HepG2 (cell line): ENCODE data around the gene LEAP2. TPM values are rescaled to one million over a fixed set of nuclear protein-coding genes. Genes with fewer than 3 reads are reported as not detected.

Source experiments
- EEA1 ChIP-seq: sonication (generic); formaldehyde crosslinking; IDR thresholded peaks from 2 replicates; pipeline ENCODE4 v1.5.1; 2020; ENCODE audit warnings: mild to moderate bottlenecking, missing genetic modification reagents, borderline replicate concordance
- FIP1L1 ChIP-seq: fragments of 200-400 bp; formaldehyde crosslinking; IDR thresholded peaks from 2 replicates; pipeline ENCODE4 v1.6.1; 2018; ENCODE audit warnings: low read depth, mild to moderate bottlenecking, low read length, moderate library complexity, borderline replicate concordance; ENCODE audit not compliant: insufficient read depth
- KLF6 ChIP-seq: IDR thresholded peaks from 2 replicates; pipeline ENCODE4 v1.8.0; 2016; ENCODE audit warnings: missing biosample characterization, missing genetic modification reagents
- MTF1 ChIP-seq: sonication (generic); formaldehyde crosslinking; IDR thresholded peaks from 2 replicates; pipeline ENCODE4 v1.5.0; 2020; ENCODE audit warnings: missing genetic modification reagents
- SRY ChIP-seq: sonication (generic); formaldehyde crosslinking; IDR thresholded peaks from 2 replicates; pipeline ENCODE4 v1.8.0; 2022; ENCODE audit warnings: mild to moderate bottlenecking, missing genetic modification reagents
- TCF7L2 ChIP-seq: IDR thresholded peaks from 2 replicates; pipeline ENCODE4 v1.6.1; 2011; ENCODE audit warnings: mild to moderate bottlenecking, low read depth, low read length, moderate library complexity
- TOE1 ChIP-seq: sonication (generic); formaldehyde crosslinking; IDR thresholded peaks from 2 replicates; pipeline ENCODE4 v1.4.0; 2020; ENCODE audit warnings: mild to moderate bottlenecking, missing genetic modification reagents
- TSC22D2 ChIP-seq: sonication (generic); formaldehyde crosslinking; IDR thresholded peaks from 2 replicates; pipeline ENCODE4 v1.5.1; 2020; ENCODE audit warnings: missing genetic modification reagents, mild to moderate bottlenecking, borderline replicate concordance
- ZBTB20 ChIP-seq: sonication (generic); formaldehyde crosslinking; IDR thresholded peaks from 2 replicates; pipeline ENCODE4 v1.8.1; 2023; ENCODE audit warnings: missing genetic modification reagents, low read depth, mild to moderate bottlenecking, borderline replicate concordance
- ZBTB39 ChIP-seq: sonication (generic); formaldehyde crosslinking; IDR thresholded peaks from 2 replicates; pipeline ENCODE4 v1.5.0; 2020; ENCODE audit warnings: missing genetic modification reagents
- ZFAT ChIP-seq: sonication (generic); formaldehyde crosslinking; conservative IDR thresholded peaks from 2 replicates; pipeline ENCODE4 v1.8.1; 2023; ENCODE audit warnings: missing genetic modification reagents, inconsistent platforms
- ZNF530 ChIP-seq: sonication (generic); formaldehyde crosslinking; IDR thresholded peaks from 2 replicates; pipeline ENCODE4 v1.5.0; 2020; ENCODE audit warnings: low read depth, mild to moderate bottlenecking, missing genetic modification reagents
- ZNF563 ChIP-seq: sonication (generic); formaldehyde crosslinking; IDR thresholded peaks from 2 replicates; pipeline ENCODE4 v1.8.0; 2022; ENCODE audit warnings: mild to moderate bottlenecking, moderate library complexity, missing genetic modification reagents
- ZNF569 ChIP-seq: sonication (generic); formaldehyde crosslinking; IDR thresholded peaks from 2 replicates; pipeline ENCODE4 v1.5.0; 2020; ENCODE audit warnings: mild to moderate bottlenecking, missing genetic modification reagents, moderate library complexity, borderline replicate concordance
- ZNF75D ChIP-seq: sonication (generic); formaldehyde crosslinking; IDR thresholded peaks from 2 replicates; pipeline ENCODE4 v1.8.1; 2023; ENCODE audit warnings: missing genetic modification reagents, mild to moderate bottlenecking, borderline replicate concordance
- ZNF841 ChIP-seq: sonication (generic); formaldehyde crosslinking; IDR thresholded peaks from 2 replicates; pipeline ENCODE4 v1.8.1; 2023; ENCODE audit warnings: missing genetic modification reagents, borderline replicate concordance
- polyA plus RNA-seq, 8 experiments: library from polyadenylated mRNA; depleted of rRNA in 3 of 8; stranded (reverse) in 7 of 8; unstranded in 1 of 8; fragments of >200 nt; fragmentation: Illumina TruSeq in 4 of 8; extraction: Trizol in 4 of 8; gene quantifications; 2 replicates each; pipeline versions ENCODE4 v1.2.1 to v1.2.3, GENCODE V29; 2011 to 2016; ENCODE audit warnings: low read depth in 4 of 8, missing spikeins in 1 of 8, mixed read lengths in 1 of 8; ENCODE audit not compliant: insufficient read depth in 1 of 8
- total RNA-seq, 5 experiments: library from RNA; depleted of rRNA; stranded (reverse); fragments of >200 nt; fragmentation: Illumina TruSeq; extraction: Trizol; gene quantifications; 2 replicates each; pipeline ENCODE4 v1.2.3, GENCODE V29; 2016; ENCODE audit warnings: low read depth in 1 of 5
- TF ChIP-seq, protein P1 (sequence below), 2 experiments: sonication (generic) in 1 of 2; formaldehyde crosslinking in 1 of 2; IDR thresholded peaks; 2 replicates each; pipeline versions ENCODE4 v1.5.1 to v1.6.1; 2011 to 2020; ENCODE audit warnings: borderline replicate concordance in 1 of 2, low read depth in 1 of 2, low read length in 1 of 2, mild to moderate bottlenecking in 1 of 2, missing genetic modification reagents in 1 of 2, moderate library complexity in 1 of 2
- TF ChIP-seq, protein P2 (sequence below): sonication (generic); formaldehyde crosslinking; IDR thresholded peaks from 2 replicates; pipeline ENCODE4 v1.5.0; 2020; ENCODE audit warnings: mild to moderate bottlenecking, missing genetic modification reagents

LEAP2 gene
- total and polyA plus RNA-seq, 2 of the 13 experiments (the other 11 are each of a cell fraction or from before 2014, with no cell fraction given), result 23.9 to 51.9 TPM

DNA sequence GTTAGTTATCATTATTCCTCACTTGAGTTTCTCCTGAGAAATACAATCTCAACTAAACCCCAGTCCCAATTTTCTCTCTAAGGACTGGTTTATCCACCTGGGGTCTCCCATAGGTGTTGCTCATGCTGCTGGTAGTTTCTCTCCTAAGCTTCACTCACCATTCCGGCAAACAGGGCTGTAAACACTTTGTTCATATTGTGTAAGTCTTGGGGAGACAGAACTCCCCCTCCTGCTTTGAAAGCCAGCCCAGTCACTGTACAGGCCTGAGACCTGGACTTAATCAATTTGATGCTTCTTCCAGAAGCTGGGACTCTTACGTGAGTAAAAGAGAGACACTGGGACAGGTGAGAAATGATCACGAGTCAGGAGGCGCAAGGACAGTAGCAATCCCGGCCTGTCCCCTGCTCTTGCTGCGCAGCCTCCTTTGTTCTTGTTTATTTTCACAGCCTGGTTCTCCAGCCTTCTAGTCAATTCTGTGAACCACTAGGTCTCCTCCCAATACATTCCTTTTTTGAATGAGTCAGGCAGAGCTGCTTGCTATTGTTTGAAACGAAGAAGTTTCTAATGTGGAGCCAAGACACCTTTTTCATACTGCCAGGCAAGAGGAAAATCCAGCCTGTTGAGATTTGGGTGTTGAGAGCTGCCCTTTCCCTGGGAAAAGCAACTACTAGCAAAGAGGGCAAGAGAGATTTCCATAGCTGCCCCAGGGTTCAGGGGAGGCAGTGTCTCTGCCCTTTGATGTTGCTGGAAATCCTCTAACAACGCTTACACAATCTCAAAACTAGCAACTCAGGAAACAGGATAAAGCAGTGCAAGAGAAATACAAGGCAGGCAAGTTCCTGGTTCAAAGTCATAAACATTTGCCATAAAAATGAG is 33.8 kb upstream of the LEAP2 start (continued):
- TF ChIP-seq, protein P1, sequence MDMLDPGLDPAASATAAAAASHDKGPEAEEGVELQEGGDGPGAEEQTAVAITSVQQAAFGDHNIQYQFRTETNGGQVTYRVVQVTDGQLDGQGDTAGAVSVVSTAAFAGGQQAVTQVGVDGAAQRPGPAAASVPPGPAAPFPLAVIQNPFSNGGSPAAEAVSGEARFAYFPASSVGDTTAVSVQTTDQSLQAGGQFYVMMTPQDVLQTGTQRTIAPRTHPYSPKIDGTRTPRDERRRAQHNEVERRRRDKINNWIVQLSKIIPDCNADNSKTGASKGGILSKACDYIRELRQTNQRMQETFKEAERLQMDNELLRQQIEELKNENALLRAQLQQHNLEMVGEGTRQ (IDR thresholded peaks at IDR 0.05; ENCODE audit: low read depth, low read length), result no peak
- TF ChIP-seq, protein P1 (CRISPR knock-in tag; IDR thresholded peaks at IDR 0.05; ENCODE audit: borderline replicate concordance), result no peak
- no peak for TF ChIP-seq EEA1
- no peak for TF ChIP-seq TSC22D2
- TF ChIP-seq ZBTB20 (CRISPR knock-in tag), result no peak
- TF ChIP-seq ZFAT, result no peak
- no peak for TF ChIP-seq TOE1 (CRISPR knock-in tag)
- no peak for TF ChIP-seq MTF1 (CRISPR knock-in tag)
- TF ChIP-seq ZNF841 (CRISPR knock-in tag), result no peak
- TF ChIP-seq ZNF569 (CRISPR knock-in tag), result no peak
- TF ChIP-seq ZNF530, result no peak
- no peak for TF ChIP-seq SRY
- no peak for TF ChIP-seq FIP1L1
- TF ChIP-seq ZNF563 (CRISPR knock-in tag), result no peak
- TF ChIP-seq ZNF75D (CRISPR knock-in tag), result no peak
- TF ChIP-seq ZBTB39 (CRISPR knock-in tag), result no peak
- peak; percentile 67 for TF ChIP-seq KLF6 (CRISPR knock-in tag)
- TF ChIP-seq, protein P2, sequence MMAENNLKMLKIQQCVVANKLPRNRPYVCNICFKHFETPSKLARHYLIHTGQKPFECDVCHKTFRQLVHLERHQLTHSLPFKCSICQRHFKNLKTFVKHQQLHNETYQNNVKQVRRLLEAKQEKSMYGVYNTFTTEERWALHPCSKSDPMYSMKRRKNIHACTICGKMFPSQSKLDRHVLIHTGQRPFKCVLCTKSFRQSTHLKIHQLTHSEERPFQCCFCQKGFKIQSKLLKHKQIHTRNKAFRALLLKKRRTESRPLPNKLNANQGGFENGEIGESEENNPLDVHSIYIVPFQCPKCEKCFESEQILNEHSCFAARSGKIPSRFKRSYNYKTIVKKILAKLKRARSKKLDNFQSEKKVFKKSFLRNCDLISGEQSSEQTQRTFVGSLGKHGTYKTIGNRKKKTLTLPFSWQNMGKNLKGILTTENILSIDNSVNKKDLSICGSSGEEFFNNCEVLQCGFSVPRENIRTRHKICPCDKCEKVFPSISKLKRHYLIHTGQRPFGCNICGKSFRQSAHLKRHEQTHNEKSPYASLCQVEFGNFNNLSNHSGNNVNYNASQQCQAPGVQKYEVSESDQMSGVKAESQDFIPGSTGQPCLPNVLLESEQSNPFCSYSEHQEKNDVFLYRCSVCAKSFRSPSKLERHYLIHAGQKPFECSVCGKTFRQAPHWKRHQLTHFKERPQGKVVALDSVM, result 0 out of 2 replicates have a peak, but pooled peaks have one; percentile 40
- peak; percentile 91 for TF ChIP-seq TCF7L2
